Measurements from ENCODE around the gene LYPD3.

The LYPD3 gene

GRCh38 chr19:43479226-43479625 lies 13.8 kb upstream of the LYPD3 start:
- Mint-ChIP-seq H3K4me3 (no peak overlapping the region), H3K36me3 (peaks cover 7% of the 10 kb centered on the region), H3K9me3 (no peaks in the 10 kb centered on the region), H3K27ac (no peak overlapping the region), H3K4me1 (peaks cover 12% of the 10 kb centered on the region), H3K27me3 (no peaks in the 10 kb centered on the region)
- DNase-seq, result no peak
- CTCF ChIA-PET, result interaction anchor here (1.3 kb wide), 1 partner anchor 40 kb away, joined by 4 read pairs; no protein-coding TSS in a partner anchor

GRCh38 chr19:43478323-43478722 lies 12.9 kb upstream of the LYPD3 start:
- H3K4me3 Mint-ChIP-seq, result no peak overlapping the region
- no peak overlapping the region for H3K27ac Mint-ChIP-seq
- peaks cover 14% of the 10 kb centered on the region for H3K4me1 Mint-ChIP-seq
- DNase-seq, result no peak
- peaks cover 7% of the 10 kb centered on the region for H3K36me3 Mint-ChIP-seq
- no peaks in the 10 kb centered on the region for H3K9me3 Mint-ChIP-seq
- CTCF ChIA-PET, result interaction anchor here (1.3 kb wide), 1 partner anchor 41 kb away, joined by 4 read pairs; no protein-coding TSS in a partner anchor
- H3K27me3 Mint-ChIP-seq, result no peaks in the 10 kb centered on the region

GRCh38 chr19:43476606-43477005 lies 11.2 kb upstream of the LYPD3 start:
- H3K27me3 Mint-ChIP-seq, result no peaks in the 10 kb centered on the region
- no peaks in the 10 kb centered on the region for H3K9me3 Mint-ChIP-seq
- no peak overlapping the region for H3K27ac Mint-ChIP-seq

GRCh38 chr19:43474986-43475705 lies 9.7 kb upstream of the LYPD3 start:
- Mint-ChIP-seq H3K27ac (peak overlapping the region; percentile 80), H3K27me3 (no peaks in the 10 kb centered on the region), H3K4me3 (peak overlapping the region; percentile 67), H3K9me3 (no peaks in the 10 kb centered on the region), H3K4me1 (peaks cover 34% of the 10 kb centered on the region), H3K36me3 (peaks cover 7% of the 10 kb centered on the region)
- DNase-seq, result peak; percentile 94
- CTCF ChIA-PET, result interaction anchor here (1.2 to 2.4 kb wide), 2 partner anchors 12 to 15 kb away, joined by 3 to 7 read pairs; no protein-coding TSS in a partner anchor

More at GRCh38 chr19:43476606-43477005, 11.2 kb upstream of the LYPD3 start:
- CTCF ChIA-PET, result no interaction called here
- no peak for DNase-seq
- Mint-ChIP-seq H3K4me3 (no peak overlapping the region), H3K36me3 (peaks cover 7% of the 10 kb centered on the region), H3K4me1 (peaks cover 24% of the 10 kb centered on the region)

- Mint-ChIP-seq H3K27ac (no peak overlapping the region), H3K4me1 (peaks cover 40% of the 10 kb centered on the region), H3K27me3 (no peaks in the 10 kb centered on the region), H3K9me3 (no peaks in the 10 kb centered on the region), H3K4me3 (no peak overlapping the region), H3K36me3 (peaks cover 7% of the 10 kb centered on the region)
- no peak for DNase-seq
- CTCF ChIA-PET, result interaction anchor here (1.2 to 2.4 kb wide), 2 partner anchors 11 to 14 kb away, joined by 3 to 7 read pairs; no protein-coding TSS in a partner anchor
Measured at GRCh38 chr19:43474487-43474886, 9.1 kb upstream of the LYPD3 start.

GRCh38 chr19:43471091-43471490 lies 5.7 kb upstream of the LYPD3 start:
- Mint-ChIP-seq H3K4me1 (peaks cover 65% of the 10 kb centered on the region), H3K36me3 (peaks cover 4% of the 10 kb centered on the region), H3K27ac (no peak overlapping the region), H3K27me3 (no peaks in the 10 kb centered on the region), H3K4me3 (no peak overlapping the region), H3K9me3 (no peaks in the 10 kb centered on the region)
- no peak for DNase-seq
- CTCF ChIA-PET, result interaction anchor here (1.6 kb wide), 1 partner anchor 24 kb away, joined by 4 read pairs; no protein-coding TSS in a partner anchor

GRCh38 chr19:43470288-43470687 lies 4.9 kb upstream of the LYPD3 start:
- H3K4me3 Mint-ChIP-seq, result no peak overlapping the region
- CTCF ChIA-PET, result interaction anchor here (1.6 kb wide), 1 partner anchor 23 kb away, joined by 4 read pairs; no protein-coding TSS in a partner anchor
- H3K27ac Mint-ChIP-seq, result peak overlapping the region; percentile 67
- peaks cover 63% of the 10 kb centered on the region for H3K4me1 Mint-ChIP-seq
- H3K36me3 Mint-ChIP-seq, result peaks cover under 1% of the 10 kb centered on the region
- DNase-seq, result peak; percentile 53
- H3K27me3 Mint-ChIP-seq, result no peaks in the 10 kb centered on the region
- no peaks in the 10 kb centered on the region for H3K9me3 Mint-ChIP-seq

- peak overlapping the region; percentile 61 for H3K27ac Mint-ChIP-seq
Measured at GRCh38 chr19:43469160-43469480, 3.7 kb upstream of the LYPD3 start.

GRCh38 chr19:43468354-43469159 lies 3.1 kb upstream of the LYPD3 start:
- CTCF ChIA-PET, result interaction anchor here (1.0 kb wide), 1 partner anchor 22 kb away, joined by 3 read pairs; no protein-coding TSS in a partner anchor
- peak overlapping the region; percentile 61 for H3K27ac Mint-ChIP-seq
- H3K4me1 Mint-ChIP-seq, result peaks cover 68% of the 10 kb centered on the region

More at GRCh38 chr19:43469160-43469480, 3.7 kb upstream of the LYPD3 start:
- H3K4me3 Mint-ChIP-seq, result no peak overlapping the region
- CTCF ChIA-PET, result interaction anchor here (1.0 kb wide), 1 partner anchor 22 kb away, joined by 3 read pairs; no protein-coding TSS in a partner anchor
- no peaks in the 10 kb centered on the region for H3K27me3 Mint-ChIP-seq
- no peaks in the 10 kb centered on the region for H3K9me3 Mint-ChIP-seq
- DNase-seq, result peak; percentile 35
- H3K36me3 Mint-ChIP-seq, result no peaks in the 10 kb centered on the region
- peaks cover 65% of the 10 kb centered on the region for H3K4me1 Mint-ChIP-seq

GRCh38 chr19:43467730-43468129 lies 2.3 kb upstream of the LYPD3 start:
- Mint-ChIP-seq H3K27me3 (peaks cover 3% of the 10 kb centered on the region), H3K4me3 (no peak overlapping the region), H3K27ac (peak overlapping the region; percentile 66), H3K4me1 (peaks cover 66% of the 10 kb centered on the region), H3K36me3 (no peaks in the 10 kb centered on the region), H3K9me3 (no peaks in the 10 kb centered on the region)
- CTCF ChIA-PET, result interaction anchor here (0.9 kb wide), 1 partner anchor 52 kb away, joined by 3 read pairs; no protein-coding TSS in a partner anchor
- no peak for DNase-seq

More at GRCh38 chr19:43468354-43469159, 3.1 kb upstream of the LYPD3 start:
- DNase-seq, result no peak
- no peaks in the 10 kb centered on the region for H3K36me3 Mint-ChIP-seq
- no peak overlapping the region for H3K4me3 Mint-ChIP-seq
- H3K27me3 Mint-ChIP-seq, result no peaks in the 10 kb centered on the region
- H3K9me3 Mint-ChIP-seq, result no peaks in the 10 kb centered on the region

- DNase-seq, result no peak
- Mint-ChIP-seq H3K27me3 (peaks cover 3% of the 10 kb centered on the region), H3K27ac (peak overlapping the region; percentile 12), H3K4me3 (no peak overlapping the region), H3K4me1 (peaks cover 66% of the 10 kb centered on the region), H3K36me3 (no peaks in the 10 kb centered on the region), H3K9me3 (no peaks in the 10 kb centered on the region)
- CTCF ChIA-PET, result interaction anchor here (0.9 kb wide), 1 partner anchor 52 kb away, joined by 3 read pairs; no protein-coding TSS in a partner anchor
Measured at GRCh38 chr19:43467276-43467675, 1.9 kb upstream of the LYPD3 start.

GRCh38 chr19:43466793-43467192 lies 1.4 kb upstream of the LYPD3 start:
- no peak overlapping the region for H3K27ac Mint-ChIP-seq
- H3K36me3 Mint-ChIP-seq, result no peaks in the 10 kb centered on the region
- H3K4me3 Mint-ChIP-seq, result no peak overlapping the region
- no peaks in the 10 kb centered on the region for H3K9me3 Mint-ChIP-seq
- DNase-seq, result no peak
- H3K27me3 Mint-ChIP-seq, result peaks cover 3% of the 10 kb centered on the region
- CTCF ChIA-PET, result interaction anchor here (0.9 kb wide), 1 partner anchor 53 kb away, joined by 3 read pairs; no protein-coding TSS in a partner anchor
- peaks cover 67% of the 10 kb centered on the region for H3K4me1 Mint-ChIP-seq

- Mint-ChIP-seq H3K4me1 (peaks cover 49% of the 10 kb centered on the region), H3K27ac (peak overlapping the region; percentile 98), H3K27me3 (peaks cover 19% of the 10 kb centered on the region), H3K36me3 (no peaks in the 10 kb centered on the region), H3K9me3 (no peaks in the 10 kb centered on the region), H3K4me3 (peak overlapping the region; percentile 79)
- DNase-seq, result no peak
- CTCF ChIA-PET, result interaction anchor here (0.7 to 7.9 kb wide), 9 partner anchors 9 to 130 kb away, joined by 3 to 58 read pairs (median 5); partner anchors contain the start of gene ZNF575
Measured at GRCh38 chr19:43464134-43464775, 1.2 kb downstream of the LYPD3 start.
